Measurements from ENCODE around the gene LCE1C. TPM values are rescaled to one million over a fixed set of nuclear protein-coding genes. Genes with fewer than 3 reads are reported as not detected.

Gene LCE1C
- total and polyA plus RNA-seq, 2 of the 8 experiments (the other 6 are each of a cell fraction or from before 2014, with no cell fraction given): not detected

DNA sequence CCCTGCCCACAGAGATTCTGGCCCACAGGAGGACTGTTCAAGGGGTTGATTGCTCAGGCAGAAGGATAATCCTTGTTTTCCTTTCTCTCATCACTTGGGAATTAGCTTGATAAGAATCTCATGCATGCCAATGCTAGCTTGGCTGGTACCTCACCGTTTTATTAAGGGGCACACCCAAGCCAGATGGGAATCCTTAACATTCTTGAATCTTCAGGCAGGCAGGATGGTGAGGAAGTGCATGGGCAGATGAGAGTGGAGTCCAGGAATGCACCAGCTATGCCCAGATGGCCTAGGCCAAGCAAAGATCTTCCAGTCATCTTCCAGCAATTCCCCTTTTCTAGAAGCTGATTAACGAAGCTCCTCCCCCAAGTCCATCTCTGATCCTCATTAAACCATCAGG is 49.2 kb upstream of the LCE1C start:
- TF ChIP-seq SIN3A (conservative IDR thresholded peaks at IDR 0.05 in 1 of 2, IDR thresholded peaks at IDR 0.05 in 1 of 2; ENCODE audit: low read depth in 1 of 2, low read length in 2 of 2) (no peak), FOSL1 (IDR thresholded peaks at IDR 0.05; ENCODE audit: insufficient read depth, low read depth, low read length) (no peak), JUN (IDR thresholded peaks at IDR 0.05; ENCODE audit: low read depth, low read length) (no peak), EP300 (IDR thresholded peaks at IDR 0.05; ENCODE audit: borderline replicate concordance in 1 of 2, low read depth in 2 of 2, low read length in 2 of 2) (no peak), BCL11A (IDR thresholded peaks at IDR 0.05; ENCODE audit: low read depth in 2 of 2, low read length in 2 of 2) (no peak), CHD1 (IDR thresholded peaks at IDR 0.05; ENCODE audit: low read depth, low read length) (no peak), KDM5A (IDR thresholded peaks at IDR 0.05; ENCODE audit: low read length) (no peak)
- TF ChIP-seq, protein P1, sequence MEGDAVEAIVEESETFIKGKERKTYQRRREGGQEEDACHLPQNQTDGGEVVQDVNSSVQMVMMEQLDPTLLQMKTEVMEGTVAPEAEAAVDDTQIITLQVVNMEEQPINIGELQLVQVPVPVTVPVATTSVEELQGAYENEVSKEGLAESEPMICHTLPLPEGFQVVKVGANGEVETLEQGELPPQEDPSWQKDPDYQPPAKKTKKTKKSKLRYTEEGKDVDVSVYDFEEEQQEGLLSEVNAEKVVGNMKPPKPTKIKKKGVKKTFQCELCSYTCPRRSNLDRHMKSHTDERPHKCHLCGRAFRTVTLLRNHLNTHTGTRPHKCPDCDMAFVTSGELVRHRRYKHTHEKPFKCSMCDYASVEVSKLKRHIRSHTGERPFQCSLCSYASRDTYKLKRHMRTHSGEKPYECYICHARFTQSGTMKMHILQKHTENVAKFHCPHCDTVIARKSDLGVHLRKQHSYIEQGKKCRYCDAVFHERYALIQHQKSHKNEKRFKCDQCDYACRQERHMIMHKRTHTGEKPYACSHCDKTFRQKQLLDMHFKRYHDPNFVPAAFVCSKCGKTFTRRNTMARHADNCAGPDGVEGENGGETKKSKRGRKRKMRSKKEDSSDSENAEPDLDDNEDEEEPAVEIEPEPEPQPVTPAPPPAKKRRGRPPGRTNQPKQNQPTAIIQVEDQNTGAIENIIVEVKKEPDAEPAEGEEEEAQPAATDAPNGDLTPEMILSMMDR (IDR thresholded peaks at IDR 0.05; ENCODE audit: control extremely low read depth in 1 of 3, insufficient read depth in 1 of 3, low read depth in 1 of 3, low read length in 3 of 3): no peak
- DNase-seq (ENCODE audit: low read depth in 1 of 2, low spot score in 2 of 2): no peak
- H3K56ac ChIP-seq (replicated peaks; ENCODE audit: insufficient read length, low read depth, low read length): no peak overlapping the region
- no peaks in the 10 kb centered on the region for H4K20me1 ChIP-seq (replicated peaks in 1 of 2; ENCODE audit: control insufficient read depth in 1 of 2, insufficient read depth in 2 of 2, low read length in 2 of 2)
- H2BK12ac ChIP-seq (ENCODE audit: low read depth, low read length): no peak overlapping the region
- no peak overlapping the region for H3K18ac ChIP-seq (ENCODE audit: extremely low read depth, low read length)
- no peak overlapping the region for H2BK20ac ChIP-seq (ENCODE audit: low read length)
- 29% methylated on average over 2 of the region's 2 CpGs; no CpG with 5 or more reads in 1 of the 2 experiments for whole genome bisulfite sequencing, 2 experiments (ENCODE audit: extremely low coverage in 1 of 2, insufficient coverage in 1 of 2, insufficient read length in 1 of 2, insufficient replicate concordance in 2 of 2, low coverage in 1 of 2, low lambda C conversion rate in 2 of 2, missing lambda C conversion rate in 1 of 2)
- no peak overlapping the region for H4K8ac ChIP-seq (ENCODE audit: extremely low read depth, insufficient read depth, low read length)
- no peak overlapping the region for H2AK5ac ChIP-seq (ENCODE audit: low read depth, low read length)
- no peaks in the 10 kb centered on the region; the same call in 1 of the 2 replicates for H3K23me2 ChIP-seq (ENCODE audit: low read depth, low read length)
- no peaks in the 10 kb centered on the region for H3K79me1 ChIP-seq (ENCODE audit: low read depth, low read length)
- CTCF ChIA-PET (ENCODE audit: partially characterized antibody): interaction anchor here (1.1 kb wide), 1 partner anchor 14 kb away, joined by 3 read pairs; no protein-coding TSS in a partner anchor
- no peak overlapping the region for H3K4me3 ChIP-seq (ENCODE audit: extremely low read depth in 1 of 4, insufficient read depth in 2 of 4, low read depth in 3 of 4, low read length in 4 of 4)
- H3K4ac ChIP-seq (replicated peaks; ENCODE audit: insufficient read length, low read depth, low read length): no peak overlapping the region
- H3K14ac ChIP-seq (ENCODE audit: insufficient read length): no peak overlapping the region
- FAIRE-seq: no peak
- no peak overlapping the region for H3K23ac ChIP-seq (ENCODE audit: insufficient read length)
- POLR2A ChIA-PET (ENCODE audit: partially characterized antibody): no interaction called here
- H3K4me2 ChIP-seq (ENCODE audit: insufficient read depth in 1 of 2, low read depth in 2 of 2, low read length in 2 of 2): no peak overlapping the region
- H2BK5ac ChIP-seq (ENCODE audit: low read depth, low read length): no peak overlapping the region
- no peaks in the 10 kb centered on the region for H3K27me3 ChIP-seq (replicated peaks in 1 of 4; ENCODE audit: control insufficient read depth in 3 of 4, extremely low read depth in 1 of 4, insufficient read depth in 3 of 4, low read length in 3 of 4)
- H3K9me3 ChIP-seq (ENCODE audit: insufficient read depth in 2 of 2, low read depth in 1 of 2, low read length in 1 of 2): peaks cover 73 to 85% of the 10 kb centered on the region in 2 experiments
- no peak overlapping the region for H2AFZ ChIP-seq (ENCODE audit: low read length)
- no peaks in the 10 kb centered on the region for H3K79me2 ChIP-seq (ENCODE audit: control insufficient read depth in 1 of 2, insufficient read depth in 2 of 2, low read length in 2 of 2)
- H3K36me3 ChIP-seq (ENCODE audit: control insufficient read depth in 2 of 4, insufficient read depth in 4 of 4, low read length in 3 of 4): peaks cover 0 to 3% (median 0%) of the 10 kb centered on the region in 4 experiments; a peak in 1 of 8 replicates
- no peaks in the 10 kb centered on the region for H3K4me1 ChIP-seq (replicated peaks in 1 of 4; ENCODE audit: control insufficient read depth in 3 of 4, insufficient read depth in 4 of 4, low read length in 3 of 4)
- H3K9ac ChIP-seq (replicated peaks in 1 of 4; ENCODE audit: extremely low read depth in 1 of 4, low read depth in 3 of 4, low read length in 3 of 4): no peak overlapping the region
- H4K5ac ChIP-seq (ENCODE audit: insufficient read length, low read depth, low read length): no peak overlapping the region
- H2BK120ac ChIP-seq (replicated peaks; ENCODE audit: low read depth, low read length): no peak overlapping the region
- no peak overlapping the region for H4K91ac ChIP-seq (replicated peaks; ENCODE audit: insufficient read length, low read length)
- no peak overlapping the region for H2BK15ac ChIP-seq (ENCODE audit: low read length)
- no peak overlapping the region for H3K27ac ChIP-seq (ENCODE audit: low read depth, low read length)
